Testis (tissue), 3 donors: ENCODE results near the gene BCL6B. TPM values are rescaled to one million over a fixed set of nuclear protein-coding genes. Genes with fewer than 3 reads are reported as not detected.

ENCODE experiments used
- DNase-seq: peaks from one replicate; pipeline ENCODE4 v3.0.0-alpha.2; 2019
- H3K27ac ChIP-seq, 2 donors: fragments of 200-600 bp; sonication (generic); one replicate each; pipeline ENCODE4 v1.5.1; 2019
- H3K27me3 ChIP-seq: fragments of 200-600 bp; sonication (generic); one replicate; pipeline ENCODE4 v1.5.1; 2019
- H3K36me3 ChIP-seq: fragments of 200-600 bp; sonication (generic); one replicate; pipeline ENCODE4 v1.5.1; 2017; ENCODE audit warnings: low read depth; ENCODE audit errors: missing control alignments
- H3K4me1 ChIP-seq: fragments of 200-600 bp; sonication (generic); one replicate; pipeline ENCODE4 v1.5.1; 2019
- H3K4me3 ChIP-seq, 2 donors: fragments of 200-600 bp; sonication (generic); one replicate each; pipeline ENCODE4 v1.5.1; 2017 to 2019
- H3K9me3 ChIP-seq: fragments of 200-600 bp; sonication (generic); one replicate; pipeline ENCODE4 v1.5.1; 2017
- POLR2A ChIP-seq: fragments of 450-650 bp; IDR thresholded peaks from one replicate; pipeline ENCODE4 v1.6.1; 2017; ENCODE audit warnings: antibody characterized with exemption, mild to moderate bottlenecking, moderate library complexity
- WGBS, 2 donors: methylation state at CpG; one replicate each; pipeline ENCODE4 v1.1.5; 2018; 5-methylcytosine and 5-hydroxymethylcytosine counted together
- intact Hi-C: fragments of 100-400 bp; cut with DNase I; formaldehyde crosslinking; loops from one replicate; pipeline ENCODE4 v1.15.1; 2023; ENCODE audit warnings: low total_unique reads
- polyA plus RNA-seq: library from polyadenylated mRNA; stranded (reverse); fragments of 350-450 nt; fragmentation: Illumina TruSeq; extraction: RNeasy Lipid Tissue Mini Kit (QIAGEN cat#74804); gene quantifications from one replicate; pipeline ENCODE4 v1.2.3, GENCODE V29; 2014; ENCODE audit warnings: low read depth, low replicate concordance; ENCODE audit not compliant: insufficient read depth
- total RNA-seq, 2 donors: library from RNA; depleted of rRNA; stranded (reverse); fragments of >200 nt; gene quantifications; one replicate each; pipeline ENCODE4 v1.2.3, GENCODE V29; 2016
- TF ChIP-seq, protein P1 (sequence below), 3 experiments: fragments of 450-650 bp in 2 of 3; fragments of 200-600 bp in 1 of 3; sonication (generic) in 1 of 3; IDR thresholded peaks; one replicate each; pipeline ENCODE4 v1.5.1; 2016 to 2019; ENCODE audit warnings: antibody characterized with exemption in 3 of 3, mild to moderate bottlenecking in 2 of 3, moderate library complexity in 1 of 3

BCL6B gene
- total and polyA plus RNA-seq, 3 donors from 2014 or later, result 2.5 to 4.6 (median 3.5) TPM

DNA sequence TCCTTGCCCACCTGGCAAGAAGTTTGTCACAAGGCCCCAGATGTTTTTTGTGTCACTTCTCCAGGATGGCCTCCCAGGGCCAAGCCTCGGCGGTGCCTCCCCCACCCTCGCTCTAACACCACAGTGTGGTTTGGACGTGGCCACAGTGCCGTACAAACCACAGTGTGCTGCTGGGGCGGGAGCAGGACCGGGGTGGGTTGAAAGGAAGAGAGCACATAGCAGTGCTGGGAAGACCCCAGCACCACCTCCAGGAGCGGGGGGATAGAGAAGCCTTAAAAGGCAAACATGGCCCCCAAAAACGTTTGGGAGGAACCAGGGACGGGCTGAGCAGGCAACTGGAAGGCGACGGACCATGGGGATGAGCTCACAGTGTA lies 5.0 kb upstream of the BCL6B start:
- H3K9me3 ChIP-seq, result no peaks in the 10 kb centered on the region
- peak overlapping the region; percentile 41 to 74 for H3K4me3 ChIP-seq
- no peaks in the 10 kb centered on the region for H3K27me3 ChIP-seq
- no peak for TF ChIP-seq POLR2A
- TF ChIP-seq, protein P1, sequence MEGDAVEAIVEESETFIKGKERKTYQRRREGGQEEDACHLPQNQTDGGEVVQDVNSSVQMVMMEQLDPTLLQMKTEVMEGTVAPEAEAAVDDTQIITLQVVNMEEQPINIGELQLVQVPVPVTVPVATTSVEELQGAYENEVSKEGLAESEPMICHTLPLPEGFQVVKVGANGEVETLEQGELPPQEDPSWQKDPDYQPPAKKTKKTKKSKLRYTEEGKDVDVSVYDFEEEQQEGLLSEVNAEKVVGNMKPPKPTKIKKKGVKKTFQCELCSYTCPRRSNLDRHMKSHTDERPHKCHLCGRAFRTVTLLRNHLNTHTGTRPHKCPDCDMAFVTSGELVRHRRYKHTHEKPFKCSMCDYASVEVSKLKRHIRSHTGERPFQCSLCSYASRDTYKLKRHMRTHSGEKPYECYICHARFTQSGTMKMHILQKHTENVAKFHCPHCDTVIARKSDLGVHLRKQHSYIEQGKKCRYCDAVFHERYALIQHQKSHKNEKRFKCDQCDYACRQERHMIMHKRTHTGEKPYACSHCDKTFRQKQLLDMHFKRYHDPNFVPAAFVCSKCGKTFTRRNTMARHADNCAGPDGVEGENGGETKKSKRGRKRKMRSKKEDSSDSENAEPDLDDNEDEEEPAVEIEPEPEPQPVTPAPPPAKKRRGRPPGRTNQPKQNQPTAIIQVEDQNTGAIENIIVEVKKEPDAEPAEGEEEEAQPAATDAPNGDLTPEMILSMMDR (IDR thresholded peaks at IDR 0.05), result no peak
- H3K4me1 ChIP-seq, result peaks cover 34% of the 10 kb centered on the region
- no peaks in the 10 kb centered on the region for H3K36me3 ChIP-seq
- H3K27ac ChIP-seq, result peak overlapping the region; percentile 93 to 95
- no peak for DNase-seq
- 54 to 57% methylated on average over 7 to 12 of the region's 12 CpGs for WGBS, 2 donors
- intact Hi-C loops, result no loop called here

DNA sequence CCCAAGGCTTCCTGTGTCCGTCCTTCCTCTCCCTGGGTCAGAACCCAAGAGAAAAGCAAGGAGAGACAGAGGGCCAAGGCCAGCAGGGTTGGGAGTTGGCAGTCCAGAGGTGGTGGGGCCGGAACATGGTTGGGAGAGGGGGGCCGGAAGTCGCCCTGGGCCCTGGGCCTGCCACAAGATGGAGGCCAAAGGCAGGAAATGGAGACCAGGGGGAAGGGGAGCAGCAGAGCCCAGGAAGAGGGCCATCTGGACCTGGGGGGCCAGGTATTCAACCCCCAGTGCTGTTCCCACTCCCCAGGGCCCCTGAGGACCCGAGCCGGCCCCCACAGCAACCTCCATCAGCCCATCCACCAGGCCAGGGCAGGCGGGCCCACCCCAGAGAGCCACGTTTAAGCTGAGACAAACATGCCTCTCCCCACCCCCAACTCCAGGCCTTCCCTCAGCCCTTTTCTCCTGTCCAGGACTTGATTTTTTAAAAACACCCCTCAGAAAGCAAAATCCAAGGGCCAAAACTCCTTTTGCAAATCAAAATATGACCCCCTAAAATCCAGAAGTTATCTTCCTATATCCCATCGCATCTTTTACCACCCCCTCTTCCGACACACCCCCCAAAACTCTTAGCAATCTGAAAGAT lies 4.4 kb upstream of the BCL6B start:
- peaks cover 34% of the 10 kb centered on the region for H3K4me1 ChIP-seq
- no peaks in the 10 kb centered on the region for H3K27me3 ChIP-seq
- peak; percentile 85 for DNase-seq
- WGBS, 2 donors, result 43 to 49% methylated on average over 7 to 10 of the region's 10 CpGs
- H3K27ac ChIP-seq, result peak overlapping the region; percentile 93 to 95
- TF ChIP-seq, protein P1 (IDR thresholded peaks at IDR 0.05), result no peak
- TF ChIP-seq POLR2A, result peak; percentile 40
- no peaks in the 10 kb centered on the region for H3K9me3 ChIP-seq
- intact Hi-C loops, result no loop called here
- H3K4me3 ChIP-seq, result peak overlapping the region; percentile 41 to 74
- H3K36me3 ChIP-seq, result no peaks in the 10 kb centered on the region

DNA sequence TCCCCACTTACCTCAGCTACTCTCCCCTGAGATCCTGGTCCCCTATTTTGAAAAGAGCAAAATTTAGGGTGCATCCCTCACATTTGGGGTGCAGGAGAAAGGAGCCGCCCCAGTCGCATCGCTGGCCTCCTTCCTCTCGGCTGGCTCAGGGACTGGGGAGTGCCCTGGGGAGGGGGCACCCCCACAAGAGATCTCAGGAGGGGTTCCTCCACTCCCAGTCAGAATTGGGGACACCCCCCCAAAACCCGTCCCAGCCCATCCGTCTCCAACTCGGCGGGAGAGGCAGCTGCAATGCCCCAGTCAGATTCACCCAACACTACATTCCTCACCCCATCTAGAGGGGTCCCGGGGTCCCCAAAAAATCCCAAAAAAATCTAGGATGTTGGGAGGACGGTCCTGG lies 3.5 kb upstream of the BCL6B start:
- Histone ChIP-seq H3K27me3 (no peaks in the 10 kb centered on the region), H3K9me3 (no peaks in the 10 kb centered on the region), H3K27ac (peak overlapping the region; percentile 93 to 95), H3K36me3 (no peaks in the 10 kb centered on the region), H3K4me3 (peak overlapping the region; percentile 41 to 74), H3K4me1 (peaks cover 34% of the 10 kb centered on the region)
- DNase-seq, result no peak
- no peak for TF ChIP-seq POLR2A
- TF ChIP-seq, protein P1 (IDR thresholded peaks at IDR 0.05), result no peak
- WGBS, 2 donors, result 4 to 29% methylated on average over 7 to 10 of the region's 10 CpGs
- intact Hi-C loops, result no loop called here

DNA sequence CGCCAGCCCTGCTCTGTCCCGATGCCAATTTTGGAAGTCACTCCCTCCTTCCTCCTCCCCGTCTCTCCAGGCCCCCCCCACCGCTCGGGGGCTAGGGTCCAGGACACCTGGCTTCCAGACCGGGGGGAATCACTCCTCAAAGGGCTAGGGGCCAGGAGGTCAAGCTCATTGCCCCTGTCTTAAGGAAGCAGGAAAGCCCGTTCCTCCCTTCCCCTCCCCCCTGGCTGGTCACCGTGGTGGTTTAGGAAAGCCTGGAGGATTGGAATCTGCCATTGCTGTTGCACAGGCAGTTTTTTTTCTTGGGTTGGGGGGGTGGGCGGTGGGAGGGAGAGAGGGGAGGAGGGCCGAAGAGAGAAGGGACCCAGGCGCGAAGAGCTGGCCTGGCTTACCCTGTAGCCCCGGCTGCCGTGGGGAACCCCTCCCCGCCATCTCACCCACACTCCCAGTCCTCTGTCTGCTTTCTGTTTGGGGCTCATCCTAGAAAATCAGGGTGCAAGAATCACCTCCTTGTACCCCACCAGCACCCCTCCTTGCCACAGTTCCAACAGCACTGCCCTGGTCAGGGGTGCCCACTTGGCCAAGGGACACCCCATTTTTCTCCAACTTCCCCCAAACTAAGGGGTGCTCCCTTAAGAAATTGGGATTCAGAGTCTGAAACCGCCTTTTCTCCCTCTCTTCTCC lies 2.9 kb upstream of the BCL6B start:
- intact Hi-C loops, result no loop called here
- H3K4me1 ChIP-seq, result peaks cover 34% of the 10 kb centered on the region
- peak overlapping the region; percentile 93 to 95 for H3K27ac ChIP-seq
- TF ChIP-seq, protein P1 (IDR thresholded peaks at IDR 0.05), result no peak
- TF ChIP-seq POLR2A, result no peak
- 5 to 9% methylated on average over 15 to 16 of the region's 16 CpGs for WGBS, 2 donors
- no peaks in the 10 kb centered on the region for H3K9me3 ChIP-seq
- H3K36me3 ChIP-seq, result no peaks in the 10 kb centered on the region
- peak; percentile 62 for DNase-seq
- no peaks in the 10 kb centered on the region for H3K27me3 ChIP-seq
- peak overlapping the region; percentile 41 to 74 for H3K4me3 ChIP-seq
